ENCODE data around the gene GAST. TPM values are rescaled to one million over a fixed set of nuclear protein-coding genes. Genes with fewer than 3 reads are reported as not detected.

The GAST gene
- total RNA-seq (ENCODE audit: low replicate concordance): not detected in 2 replicates

GRCh38 chr17:41711669-41712400 is at the start of gene GAST:
TSS of gene GAST (plus strand) at chr17:41712331. CDS start at chr17:41715437, 3,106 bp downstream.
- Histone ChIP-seq H2AFZ (replicated peaks) (no peak within 1 kb of the TSS), H3K9ac (no peak within 1 kb of the TSS), H4K20me1 (ENCODE audit: low read depth) (no peaks in the 10 kb centered on the region), H3K27me3 (peaks cover 65% of the 10 kb centered on the region), H3K36me3 (no peaks in the 10 kb centered on the region), H3K9me3 (ENCODE audit: low read depth) (no peaks in the 10 kb centered on the region), H3F3A (ENCODE audit: low read depth) (no peaks in the 10 kb centered on the region), H3K27ac (no peak within 1 kb of the TSS), H3K79me2 (ENCODE audit: low read depth) (no peaks in the 10 kb centered on the region), H3K4me2 (no peak within 1 kb of the TSS), H3K4me1 (no peaks in the 10 kb centered on the region), H3K4me3 (no peak within 1 kb of the TSS)
- Mint-ChIP-seq H3K27me3 (ENCODE audit: insufficient read depth, low read depth) (peaks cover 9% of the 10 kb centered on the region), H3K27ac (peak within 1 kb of the TSS; percentile 50), H3K9me3 (no peaks in the 10 kb centered on the region), H3K4me3 (no peak within 1 kb of the TSS), H3K36me3 (no peaks in the 10 kb centered on the region), H3K4me1 (peaks cover 24% of the 10 kb centered on the region)
- DNase-seq (ENCODE audit: low spot score): no peak
- TF ChIP-seq, protein P1, sequence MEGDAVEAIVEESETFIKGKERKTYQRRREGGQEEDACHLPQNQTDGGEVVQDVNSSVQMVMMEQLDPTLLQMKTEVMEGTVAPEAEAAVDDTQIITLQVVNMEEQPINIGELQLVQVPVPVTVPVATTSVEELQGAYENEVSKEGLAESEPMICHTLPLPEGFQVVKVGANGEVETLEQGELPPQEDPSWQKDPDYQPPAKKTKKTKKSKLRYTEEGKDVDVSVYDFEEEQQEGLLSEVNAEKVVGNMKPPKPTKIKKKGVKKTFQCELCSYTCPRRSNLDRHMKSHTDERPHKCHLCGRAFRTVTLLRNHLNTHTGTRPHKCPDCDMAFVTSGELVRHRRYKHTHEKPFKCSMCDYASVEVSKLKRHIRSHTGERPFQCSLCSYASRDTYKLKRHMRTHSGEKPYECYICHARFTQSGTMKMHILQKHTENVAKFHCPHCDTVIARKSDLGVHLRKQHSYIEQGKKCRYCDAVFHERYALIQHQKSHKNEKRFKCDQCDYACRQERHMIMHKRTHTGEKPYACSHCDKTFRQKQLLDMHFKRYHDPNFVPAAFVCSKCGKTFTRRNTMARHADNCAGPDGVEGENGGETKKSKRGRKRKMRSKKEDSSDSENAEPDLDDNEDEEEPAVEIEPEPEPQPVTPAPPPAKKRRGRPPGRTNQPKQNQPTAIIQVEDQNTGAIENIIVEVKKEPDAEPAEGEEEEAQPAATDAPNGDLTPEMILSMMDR (IDR thresholded peaks at IDR 0.05): no peak
- TF ChIP-seq EZH2 (IDR thresholded peaks at IDR 0.05) (no peak), EZH2phosphoT487 (IDR thresholded peaks at IDR 0.05) (no peak)

- peaks cover 17% of the 10 kb centered on the region for H3K27me3 Mint-ChIP-seq (ENCODE audit: insufficient read depth, low read depth)
- no peak for DNase-seq (ENCODE audit: low spot score)
- Histone ChIP-seq H3K27me3 (peaks cover 35% of the 10 kb centered on the region), H3K4me1 (peaks cover 4% of the 10 kb centered on the region), H3K36me3 (no peaks in the 10 kb centered on the region), H2AFZ (replicated peaks) (no peak overlapping the region), H3K4me2 (no peak overlapping the region), H3K9ac (no peak overlapping the region), H4K20me1 (ENCODE audit: low read depth) (no peaks in the 10 kb centered on the region), H3K27ac (no peak overlapping the region), H3K4me3 (no peak overlapping the region), H3F3A (ENCODE audit: low read depth) (peaks cover 17% of the 10 kb centered on the region), H3K9me3 (ENCODE audit: low read depth) (no peaks in the 10 kb centered on the region), H3K79me2 (ENCODE audit: low read depth) (no peaks in the 10 kb centered on the region)
- no peaks in the 10 kb centered on the region for H3K9me3 Mint-ChIP-seq
- H3K4me1 Mint-ChIP-seq: peaks cover 13% of the 10 kb centered on the region
- TF ChIP-seq EZH2 (IDR thresholded peaks at IDR 0.05): no peak
- no peak for TF ChIP-seq EZH2phosphoT487 (IDR thresholded peaks at IDR 0.05)
- no peak overlapping the region for H3K4me3 Mint-ChIP-seq
- peak overlapping the region; percentile 55 for H3K27ac Mint-ChIP-seq
- no peaks in the 10 kb centered on the region for H3K36me3 Mint-ChIP-seq
These were observed 48.5 kb upstream of the GAST start for GRCh38 chr17:41663451-41664171.

DNA sequence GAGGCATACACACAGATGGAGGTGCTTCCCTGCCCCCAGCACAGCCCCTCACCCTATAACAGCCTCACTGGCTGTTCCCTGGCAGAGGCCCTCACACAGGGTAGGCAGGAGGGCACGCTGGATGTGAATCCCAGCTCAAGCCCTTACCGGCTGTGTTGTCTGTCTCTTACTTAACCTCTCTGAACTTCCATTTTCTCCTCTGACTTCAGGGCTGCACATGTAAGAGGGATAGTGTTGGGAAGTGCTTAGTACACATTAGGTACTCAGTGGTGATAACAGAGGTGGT is 48.0 kb upstream of the GAST start:
- Histone ChIP-seq H3K4me1 (peaks cover 4% of the 10 kb centered on the region), H3K4me3 (no peak overlapping the region), H3K9me3 (ENCODE audit: low read depth) (no peaks in the 10 kb centered on the region), H2AFZ (replicated peaks) (no peak overlapping the region), H3K9ac (no peak overlapping the region), H3F3A (ENCODE audit: low read depth) (peaks cover 17% of the 10 kb centered on the region), H3K27ac (no peak overlapping the region), H4K20me1 (ENCODE audit: low read depth) (no peaks in the 10 kb centered on the region), H3K79me2 (ENCODE audit: low read depth) (no peaks in the 10 kb centered on the region), H3K36me3 (no peaks in the 10 kb centered on the region), H3K27me3 (peaks cover 35% of the 10 kb centered on the region), H3K4me2 (no peak overlapping the region)
- no peak overlapping the region for H3K27ac Mint-ChIP-seq
- H3K4me1 Mint-ChIP-seq: peaks cover 13% of the 10 kb centered on the region
- no peak overlapping the region for H3K4me3 Mint-ChIP-seq
- H3K9me3 Mint-ChIP-seq: no peaks in the 10 kb centered on the region
- TF ChIP-seq EZH2 (IDR thresholded peaks at IDR 0.05): no peak
- TF ChIP-seq EZH2phosphoT487 (IDR thresholded peaks at IDR 0.05): no peak
- H3K27me3 Mint-ChIP-seq (ENCODE audit: insufficient read depth, low read depth): peaks cover 17% of the 10 kb centered on the region
- H3K36me3 Mint-ChIP-seq: no peaks in the 10 kb centered on the region
- DNase-seq (ENCODE audit: low spot score): no peak

- TF ChIP-seq EZH2 (IDR thresholded peaks at IDR 0.05) (no peak), EZH2phosphoT487 (IDR thresholded peaks at IDR 0.05) (no peak)
- TF ChIP-seq, protein P1 (IDR thresholded peaks at IDR 0.05): no peak
- peak overlapping the region; percentile 73 for H3K4me3 Mint-ChIP-seq
These were observed 47.3 kb upstream of the GAST start for GRCh38 chr17:41664587-41665565.

More at GRCh38 chr17:41664587-41665565, 47.3 kb upstream of the GAST start:
- Histone ChIP-seq H3K4me1 (peaks cover 4% of the 10 kb centered on the region), H3F3A (ENCODE audit: low read depth) (peaks cover 17% of the 10 kb centered on the region), H3K4me2 (peak overlapping the region; percentile 81), H3K27me3 (peaks cover 35% of the 10 kb centered on the region), H2AFZ (replicated peaks) (no peak overlapping the region), H3K4me3 (no peak overlapping the region), H3K9ac (no peak overlapping the region), H3K36me3 (no peaks in the 10 kb centered on the region), H3K79me2 (ENCODE audit: low read depth) (no peaks in the 10 kb centered on the region), H3K9me3 (ENCODE audit: low read depth) (no peaks in the 10 kb centered on the region), H4K20me1 (ENCODE audit: low read depth) (no peaks in the 10 kb centered on the region), H3K27ac (no peak overlapping the region)
- DNase-seq (ENCODE audit: low spot score): no peak
- Mint-ChIP-seq H3K36me3 (no peaks in the 10 kb centered on the region), H3K27ac (no peak overlapping the region), H3K27me3 (ENCODE audit: insufficient read depth, low read depth) (peaks cover 18% of the 10 kb centered on the region), H3K4me1 (peaks cover 13% of the 10 kb centered on the region), H3K9me3 (no peaks in the 10 kb centered on the region)
